NOMO-1 treated with dmso at 0.1 percent for 144 hours (cell line): ENCODE data around the gene VMO1.

Experiments
- DNase-seq: peaks from one replicate; lab custom pipeline; 2025; ENCODE audit not compliant: unreplicated experiment; lab: John Stamatoyannopoulos, UW

The VMO1 gene

GRCh38 chr17:4764595-4764994 is 21.6 kb downstream of the VMO1 start:
- DNase-seq: peak; percentile 13

- DNase-seq: no peak
Measured at GRCh38 chr17:4759776-4760236, 26.4 kb downstream of the VMO1 start.

- DNase-seq: no peak
Measured at GRCh38 chr17:4753392-4753791, 32.8 kb downstream of the VMO1 start.

GRCh38 chr17:4751932-4752331 is 34.2 kb downstream of the VMO1 start:
- DNase-seq: no peak

GRCh38 chr17:4750606-4751005 is 35.6 kb downstream of the VMO1 start:
- no peak for DNase-seq

GRCh38 chr17:4748686-4749085 is 37.5 kb downstream of the VMO1 start:
- no peak for DNase-seq

- DNase-seq: peak; percentile 55
Measured at GRCh38 chr17:4747847-4748246, 38.3 kb downstream of the VMO1 start.

GRCh38 chr17:4744999-4745969 is 40.9 kb downstream of the VMO1 start:
- no peak for DNase-seq

- DNase-seq: no peak
Measured at GRCh38 chr17:4743898-4744297, 42.3 kb downstream of the VMO1 start.

GRCh38 chr17:4743216-4743615 is 42.9 kb downstream of the VMO1 start:
- DNase-seq: no peak

- no peak for DNase-seq
Measured at GRCh38 chr17:4742629-4743028, 43.5 kb downstream of the VMO1 start.

GRCh38 chr17:4742133-4742532 is 44.0 kb downstream of the VMO1 start:
- no peak for DNase-seq

- DNase-seq: no peak
Measured at GRCh38 chr17:4741544-4741943, 44.6 kb downstream of the VMO1 start.

- no peak for DNase-seq
Measured at GRCh38 chr17:4740584-4740983, 45.6 kb downstream of the VMO1 start.

- DNase-seq: no peak
Measured at GRCh38 chr17:4740025-4740351, 46.2 kb downstream of the VMO1 start.

- peak; percentile 37 for DNase-seq
Measured at GRCh38 chr17:4739122-4740024, 46.8 kb downstream of the VMO1 start, which contains the start of the genes CXCL16 and ZMYND15. TSS of gene CXCL16 (minus strand) at chr17:4739928. CDS start at chr17:4739339, 589 bp downstream. TSS of gene ZMYND15 (plus strand) at chr17:4739833. CDS start at chr17:4740549, 716 bp downstream.

- DNase-seq: no peak
Measured at GRCh38 chr17:4738136-4739121, 47.7 kb downstream of the VMO1 start.

GRCh38 chr17:4735876-4736651 is 50.1 kb downstream of the VMO1 start:
- peak; percentile 81 for DNase-seq
